ENCODE measurements around the gene PLGRKT.

- TF ChIP-seq CTCF (conservative IDR thresholded peaks at IDR 0.05; ENCODE audit: low read length) (no peak), EZH2phosphoT487 (IDR thresholded peaks at IDR 0.05; ENCODE audit: borderline replicate concordance) (no peak)
Observed at GRCh38 chr9:5448461-5449435, 11.0 kb upstream of the PLGRKT start.
